Suprapubic skin (tissue), 4 donors: ENCODE results near the gene EPS8.

ENCODE experiments used
- POLR2A ChIP-seq, 2 donors: fragments of 450-650 bp; IDR thresholded peaks; one replicate each; pipeline ENCODE4 v1.6.1; 2017; ENCODE audit warnings: antibody characterized with exemption in 2 of 2, mild to moderate bottlenecking in 2 of 2, moderate library complexity in 2 of 2
- POLR2AphosphoS5 ChIP-seq, 3 donors: sonication (generic); formaldehyde crosslinking; IDR thresholded peaks; one replicate each; pipeline ENCODE4 v1.6.1; 2017; ENCODE audit warnings: antibody characterized with exemption in 3 of 3
- TF ChIP-seq, protein P1 (sequence below), 2 donors: fragments of 200-600 bp in 1 of 2; fragments of 450-650 bp in 1 of 2; sonication (generic) in 1 of 2; IDR thresholded peaks; one replicate each; pipeline ENCODE4 v1.5.1; 2016 to 2019; ENCODE audit warnings: antibody characterized with exemption in 2 of 2, mild to moderate bottlenecking in 1 of 2, moderate library complexity in 1 of 2

DNA sequence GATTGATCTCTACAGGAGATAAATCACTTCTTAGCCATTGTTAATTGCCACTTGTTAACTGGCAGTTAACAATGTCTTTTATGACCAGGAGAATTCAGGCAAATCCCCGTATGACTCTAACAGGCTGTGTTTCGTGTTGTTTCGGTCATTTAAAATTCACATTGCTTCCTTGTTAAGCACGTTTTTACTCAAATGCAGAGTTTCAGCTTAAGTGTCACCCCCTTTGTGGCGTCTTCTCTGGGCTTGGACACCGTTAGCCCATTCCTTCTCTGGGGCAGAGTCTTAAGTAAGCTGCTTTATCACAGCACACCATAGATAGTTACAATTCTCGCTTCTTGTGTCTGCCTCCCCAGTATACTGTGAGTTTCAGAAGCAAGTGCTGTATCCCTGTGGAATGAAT is 205.4 kb downstream of the EPS8 start:
- TF ChIP-seq, protein P1, sequence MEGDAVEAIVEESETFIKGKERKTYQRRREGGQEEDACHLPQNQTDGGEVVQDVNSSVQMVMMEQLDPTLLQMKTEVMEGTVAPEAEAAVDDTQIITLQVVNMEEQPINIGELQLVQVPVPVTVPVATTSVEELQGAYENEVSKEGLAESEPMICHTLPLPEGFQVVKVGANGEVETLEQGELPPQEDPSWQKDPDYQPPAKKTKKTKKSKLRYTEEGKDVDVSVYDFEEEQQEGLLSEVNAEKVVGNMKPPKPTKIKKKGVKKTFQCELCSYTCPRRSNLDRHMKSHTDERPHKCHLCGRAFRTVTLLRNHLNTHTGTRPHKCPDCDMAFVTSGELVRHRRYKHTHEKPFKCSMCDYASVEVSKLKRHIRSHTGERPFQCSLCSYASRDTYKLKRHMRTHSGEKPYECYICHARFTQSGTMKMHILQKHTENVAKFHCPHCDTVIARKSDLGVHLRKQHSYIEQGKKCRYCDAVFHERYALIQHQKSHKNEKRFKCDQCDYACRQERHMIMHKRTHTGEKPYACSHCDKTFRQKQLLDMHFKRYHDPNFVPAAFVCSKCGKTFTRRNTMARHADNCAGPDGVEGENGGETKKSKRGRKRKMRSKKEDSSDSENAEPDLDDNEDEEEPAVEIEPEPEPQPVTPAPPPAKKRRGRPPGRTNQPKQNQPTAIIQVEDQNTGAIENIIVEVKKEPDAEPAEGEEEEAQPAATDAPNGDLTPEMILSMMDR (IDR thresholded peaks at IDR 0.05) = no peak
- TF ChIP-seq POLR2AphosphoS5 (IDR thresholded peaks at IDR 0.05) (no peak), POLR2A (IDR thresholded peaks at IDR 0.05) (no peak)
